Measurements from ENCODE around the gene KCNIP1. TPM values are rescaled to one million over a fixed set of nuclear protein-coding genes. Genes with fewer than 3 reads are reported as not detected.

KCNIP1 gene
- total RNA-seq, 4 donors from 2014 or later: 4.8 to 9.2 (median 7.3) TPM; not detected in 1

GRCh38 chr5:170562166-170562874 lies 58.5 kb downstream of the KCNIP1 start:
- Histone ChIP-seq H3K4me1 (no peaks in the 10 kb centered on the region), H3K36me3 (no peaks in the 10 kb centered on the region), H3K27me3 (no peaks in the 10 kb centered on the region), H3K4me3 (no peak overlapping the region), H3K27ac (no peak overlapping the region), H3K9me3 (no peaks in the 10 kb centered on the region)
- TF ChIP-seq POLR2A (IDR thresholded peaks at IDR 0.05) (no peak), EP300 (IDR thresholded peaks at IDR 0.05) (no peak)
- TF ChIP-seq, protein P1, sequence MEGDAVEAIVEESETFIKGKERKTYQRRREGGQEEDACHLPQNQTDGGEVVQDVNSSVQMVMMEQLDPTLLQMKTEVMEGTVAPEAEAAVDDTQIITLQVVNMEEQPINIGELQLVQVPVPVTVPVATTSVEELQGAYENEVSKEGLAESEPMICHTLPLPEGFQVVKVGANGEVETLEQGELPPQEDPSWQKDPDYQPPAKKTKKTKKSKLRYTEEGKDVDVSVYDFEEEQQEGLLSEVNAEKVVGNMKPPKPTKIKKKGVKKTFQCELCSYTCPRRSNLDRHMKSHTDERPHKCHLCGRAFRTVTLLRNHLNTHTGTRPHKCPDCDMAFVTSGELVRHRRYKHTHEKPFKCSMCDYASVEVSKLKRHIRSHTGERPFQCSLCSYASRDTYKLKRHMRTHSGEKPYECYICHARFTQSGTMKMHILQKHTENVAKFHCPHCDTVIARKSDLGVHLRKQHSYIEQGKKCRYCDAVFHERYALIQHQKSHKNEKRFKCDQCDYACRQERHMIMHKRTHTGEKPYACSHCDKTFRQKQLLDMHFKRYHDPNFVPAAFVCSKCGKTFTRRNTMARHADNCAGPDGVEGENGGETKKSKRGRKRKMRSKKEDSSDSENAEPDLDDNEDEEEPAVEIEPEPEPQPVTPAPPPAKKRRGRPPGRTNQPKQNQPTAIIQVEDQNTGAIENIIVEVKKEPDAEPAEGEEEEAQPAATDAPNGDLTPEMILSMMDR (IDR thresholded peaks at IDR 0.05): no peak
- WGBS, 2 donors: 71 to 73% methylated on average over 6 of the region's 6 CpGs
- no peak for DNase-seq (ENCODE audit: low spot score in 2 of 2)

- Histone ChIP-seq H3K27me3 (no peaks in the 10 kb centered on the region), H3K36me3 (no peaks in the 10 kb centered on the region), H3K4me3 (no peak overlapping the region), H3K27ac (no peak overlapping the region), H3K9me3 (no peaks in the 10 kb centered on the region), H3K4me1 (no peaks in the 10 kb centered on the region)
- whole genome bisulfite sequencing, 2 donors: 77 to 79% methylated on average over 4 of the region's 4 CpGs
- DNase-seq (ENCODE audit: low spot score in 2 of 2): no peak
- TF ChIP-seq, protein P1 (IDR thresholded peaks at IDR 0.05): no peak
- TF ChIP-seq POLR2A (IDR thresholded peaks at IDR 0.05): no peak
- TF ChIP-seq EP300 (IDR thresholded peaks at IDR 0.05): no peak
Measured at GRCh38 chr5:170562875-170563228, 59.0 kb downstream of the KCNIP1 start.

DNA sequence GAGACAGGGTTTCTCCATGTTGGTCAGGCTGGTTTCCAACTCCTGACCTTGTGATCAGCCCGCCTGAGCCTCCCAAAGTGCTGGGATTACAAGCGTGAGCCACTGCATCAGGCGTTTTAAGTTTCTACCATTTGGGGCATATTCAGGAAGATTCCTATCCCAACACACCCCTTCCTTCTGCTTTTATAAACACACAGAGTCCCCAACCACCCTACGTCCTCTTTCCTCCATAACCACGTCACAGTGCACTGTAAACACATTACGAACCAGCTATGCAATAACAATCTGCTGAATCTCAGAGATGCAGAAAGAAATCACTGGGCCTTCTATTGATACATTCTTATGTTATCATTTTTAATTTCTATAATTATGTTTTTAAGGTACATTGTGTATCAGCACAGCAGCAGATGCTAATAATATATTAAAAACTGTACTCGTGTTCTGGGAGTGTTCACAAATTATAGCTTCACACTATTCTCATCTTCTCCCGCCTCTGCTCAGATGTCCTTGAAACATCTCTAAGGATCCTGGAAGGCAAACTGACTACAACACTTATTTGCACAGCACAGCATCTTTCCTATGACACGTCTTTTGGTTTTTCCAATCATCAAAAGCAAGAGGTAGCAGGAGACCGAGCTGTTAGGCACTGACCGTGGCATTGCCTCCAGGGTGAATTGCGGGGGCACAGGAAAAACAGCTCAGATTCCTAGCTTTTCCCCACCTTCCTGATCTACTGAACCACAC lies 60.2 kb downstream of the KCNIP1 start:
- WGBS, 2 donors: 75 to 81% methylated on average over 12 of the region's 12 CpGs
- H3K27me3 ChIP-seq: no peaks in the 10 kb centered on the region

DNA sequence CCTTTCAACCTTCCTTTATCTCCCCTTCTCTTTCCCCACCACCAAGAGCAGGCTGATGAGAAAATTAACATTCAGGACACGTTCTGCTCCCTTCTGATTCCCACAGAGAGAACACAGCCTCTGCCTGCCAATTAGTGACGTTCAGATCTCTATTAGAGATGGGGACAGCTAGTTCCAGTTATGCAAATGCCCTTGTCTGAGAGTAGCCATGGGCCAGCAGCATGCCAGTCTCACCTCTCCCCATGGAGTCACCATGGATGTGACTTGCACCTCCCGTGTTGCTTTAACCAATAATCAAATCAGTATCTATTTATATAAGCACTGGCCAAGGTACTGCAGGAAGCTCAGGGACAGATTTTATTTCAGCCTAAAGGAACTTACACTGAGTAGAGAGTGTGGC lies 61.3 kb downstream of the KCNIP1 start:
- H3K36me3 ChIP-seq: no peaks in the 10 kb centered on the region
- H3K27ac ChIP-seq: no peak overlapping the region
- no peaks in the 10 kb centered on the region for H3K9me3 ChIP-seq
- H3K4me3 ChIP-seq: no peak overlapping the region
- WGBS, 2 donors: 38 to 42% methylated on average over 3 of the region's 3 CpGs
- H3K4me1 ChIP-seq: no peaks in the 10 kb centered on the region
- TF ChIP-seq EP300 (IDR thresholded peaks at IDR 0.05): no peak
- no peaks in the 10 kb centered on the region for H3K27me3 ChIP-seq
- no peak for DNase-seq (ENCODE audit: low spot score in 2 of 2)

More for the DNA sequence above, 60.2 kb downstream of the KCNIP1 start:
- Histone ChIP-seq H3K4me3 (no peak overlapping the region), H3K27ac (no peak overlapping the region), H3K9me3 (no peaks in the 10 kb centered on the region), H3K36me3 (no peaks in the 10 kb centered on the region), H3K4me1 (no peaks in the 10 kb centered on the region)
- TF ChIP-seq POLR2A (IDR thresholded peaks at IDR 0.05): no peak
- peak in 1 of 2 donors; percentile 46 for TF ChIP-seq EP300 (IDR thresholded peaks at IDR 0.05)
- TF ChIP-seq, protein P1 (IDR thresholded peaks at IDR 0.05): no peak
- no peak for DNase-seq (ENCODE audit: low spot score in 2 of 2)

- DNase-seq (ENCODE audit: low spot score in 2 of 2): no peak
- Histone ChIP-seq H3K27ac (no peak overlapping the region), H3K27me3 (no peaks in the 10 kb centered on the region), H3K9me3 (no peaks in the 10 kb centered on the region), H3K36me3 (no peaks in the 10 kb centered on the region), H3K4me1 (peaks cover 0 to 6% (median 0%) of the 10 kb centered on the region in 4 donors), H3K4me3 (no peak overlapping the region)
- 89 to 94% methylated on average over 5 of the region's 5 CpGs for WGBS, 2 donors
- TF ChIP-seq, protein P1 (IDR thresholded peaks at IDR 0.05): no peak
- no peak for TF ChIP-seq EP300 (IDR thresholded peaks at IDR 0.05)
- no peak for TF ChIP-seq POLR2A (IDR thresholded peaks at IDR 0.05)
Measured at GRCh38 chr5:170569101-170569500, 65.3 kb downstream of the KCNIP1 start.

All from tibial nerve (tissue), 4 donors.